IPS-11a (cell line): ENCODE data around the gene VWCE.
"Not testable (repeated sequence)": the region's sequence is repeated elsewhere in the genome, so short reads cannot be mapped to it uniquely, and the experiment has no call there.

Source experiments
- H3K4me3 ChIP-seq: one replicate; pipeline ENCODE4 v1.5.1; 2013; ENCODE audit warnings: low read depth, low read length, control low read depth

The VWCE gene

GRCh38 chr11:61219016-61219415 lies 76.1 kb downstream of the VWCE start:
- not testable (repeated sequence) for H3K4me3 ChIP-seq

GRCh38 chr11:61218306-61218705 lies 76.8 kb downstream of the VWCE start:
- H3K4me3 ChIP-seq, result not testable (repeated sequence)

GRCh38 chr11:61213711-61214324 lies 81.3 kb downstream of the VWCE start:
- H3K4me3 ChIP-seq, result not testable (repeated sequence)

- not testable (repeated sequence) for H3K4me3 ChIP-seq
Measured at GRCh38 chr11:61212202-61212601, 82.9 kb downstream of the VWCE start.

- not testable (repeated sequence) for H3K4me3 ChIP-seq
Measured at GRCh38 chr11:61211327-61211952, 83.7 kb downstream of the VWCE start.

GRCh38 chr11:61210629-61211028 lies 84.5 kb downstream of the VWCE start:
- not testable (repeated sequence) for H3K4me3 ChIP-seq
